H1 (cell line): Measurements from ENCODE around the gene CXCL3. TPM values are rescaled to one million over a fixed set of nuclear protein-coding genes. Genes with fewer than 3 reads are reported as not detected.

ENCODE experiments used
- YY1 ChIP-seq: IDR thresholded peaks from 2 replicates; pipeline ENCODE4 v1.6.1; 2011; ENCODE audit warnings: low read depth, mild to moderate bottlenecking, low read length
- polyA plus RNA-seq, 7 experiments: library from polyadenylated mRNA; depleted of rRNA in 3 of 7; stranded (reverse) in 5 of 7; unstranded in 2 of 7; fragments of >200 nt in 5 of 7; fragments of 200-250 nt in 2 of 7; gene quantifications; 1 replicate in 5 of 7; 2 replicates in 1 of 7; 4 replicates in 1 of 7; pipeline versions ENCODE4 v1.2.1 to v1.2.3, GENCODE V29; 2011 to 2013; ENCODE audit warnings: missing spikeins in 2 of 7, mixed read lengths in 2 of 7
- total RNA-seq: library from RNA; stranded (reverse); fragmentation: NEBNext Ultra II Directional; extraction: Animal tissue kit (Norgen Biotek cat#: 25700); gene quantifications from 2 replicates; pipeline ENCODE4 v1.2.1, GENCODE V29; 2021

CXCL3 gene
- total and polyA plus RNA-seq, 2 of the 8 experiments (the other 6 are each of a cell fraction or from before 2014, with no cell fraction given), result 3.1 to 5.2 TPM

GRCh38 chr4:74084984-74085383 is 46.5 kb upstream of the CXCL3 start (continued):
- TF ChIP-seq YY1, result no peak
- TF ChIP-seq, all 59 proteins: peak for 0
